Measurements from ENCODE around the gene ARFGAP3.
"Not testable (repeated sequence)": the region's sequence is repeated elsewhere in the genome, so short reads cannot be mapped to it uniquely, and the experiment has no call there.

Gene ARFGAP3

DNA sequence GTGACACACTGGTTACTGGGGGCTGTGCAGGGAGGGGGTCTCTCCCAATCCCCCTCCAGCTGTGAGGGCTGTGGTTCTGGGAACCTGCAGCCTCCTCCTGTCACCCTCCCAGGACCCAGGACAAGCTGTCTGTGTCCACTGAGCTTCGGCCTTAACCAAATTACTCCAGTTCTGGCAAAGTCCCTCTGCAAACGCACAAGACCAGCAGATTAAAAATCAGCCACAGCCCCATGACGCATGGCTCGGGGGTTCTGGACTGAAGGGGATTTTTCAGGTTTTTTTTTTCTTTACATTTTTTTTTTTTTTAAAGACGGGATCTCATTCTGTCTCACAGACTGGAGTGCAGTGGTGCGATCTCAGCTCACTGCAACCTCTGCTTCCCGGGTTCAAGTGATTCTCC lies 104.2 kb downstream of the ARFGAP3 start:
- TF ChIP-seq, protein P1, sequence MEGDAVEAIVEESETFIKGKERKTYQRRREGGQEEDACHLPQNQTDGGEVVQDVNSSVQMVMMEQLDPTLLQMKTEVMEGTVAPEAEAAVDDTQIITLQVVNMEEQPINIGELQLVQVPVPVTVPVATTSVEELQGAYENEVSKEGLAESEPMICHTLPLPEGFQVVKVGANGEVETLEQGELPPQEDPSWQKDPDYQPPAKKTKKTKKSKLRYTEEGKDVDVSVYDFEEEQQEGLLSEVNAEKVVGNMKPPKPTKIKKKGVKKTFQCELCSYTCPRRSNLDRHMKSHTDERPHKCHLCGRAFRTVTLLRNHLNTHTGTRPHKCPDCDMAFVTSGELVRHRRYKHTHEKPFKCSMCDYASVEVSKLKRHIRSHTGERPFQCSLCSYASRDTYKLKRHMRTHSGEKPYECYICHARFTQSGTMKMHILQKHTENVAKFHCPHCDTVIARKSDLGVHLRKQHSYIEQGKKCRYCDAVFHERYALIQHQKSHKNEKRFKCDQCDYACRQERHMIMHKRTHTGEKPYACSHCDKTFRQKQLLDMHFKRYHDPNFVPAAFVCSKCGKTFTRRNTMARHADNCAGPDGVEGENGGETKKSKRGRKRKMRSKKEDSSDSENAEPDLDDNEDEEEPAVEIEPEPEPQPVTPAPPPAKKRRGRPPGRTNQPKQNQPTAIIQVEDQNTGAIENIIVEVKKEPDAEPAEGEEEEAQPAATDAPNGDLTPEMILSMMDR (conservative IDR thresholded peaks at IDR 0.05; ENCODE audit: low read depth, low read length) = no peak
- DNase-seq (ENCODE audit: low read depth) = no peak
- H3K4me3 ChIP-seq (ENCODE audit: low read depth, low read length) = no peak overlapping the region

DNA sequence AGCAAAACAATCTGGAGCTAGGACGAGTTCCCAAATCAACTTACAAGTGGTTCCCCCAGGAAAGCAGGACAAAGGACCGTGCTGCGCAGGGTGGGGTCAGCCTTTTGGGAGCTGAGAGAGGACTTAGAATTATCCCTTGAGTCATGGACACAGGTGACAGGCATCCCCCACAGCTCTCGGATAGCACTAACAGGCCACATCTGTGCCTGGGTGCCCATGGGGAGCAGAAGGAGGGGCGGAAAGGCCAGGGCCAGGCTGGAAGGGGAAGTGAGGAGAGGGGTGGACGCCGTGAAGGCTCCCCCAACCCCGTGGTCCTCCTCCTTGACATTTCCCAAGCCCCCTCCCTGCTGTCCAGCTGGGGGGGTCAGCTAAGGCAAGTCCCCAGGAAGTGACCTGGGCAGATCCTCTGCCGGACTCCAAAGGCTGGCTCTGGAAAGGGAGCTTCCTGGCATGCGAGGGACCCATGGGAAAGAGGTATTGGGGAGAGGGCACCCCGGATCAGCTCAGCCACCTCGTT lies 104.8 kb downstream of the ARFGAP3 start:
- TF ChIP-seq, protein P1 (conservative IDR thresholded peaks at IDR 0.05; ENCODE audit: low read depth, low read length) = no peak
- H3K4me3 ChIP-seq (ENCODE audit: low read depth, low read length) = no peak overlapping the region
- no peak for DNase-seq (ENCODE audit: low read depth)

DNA sequence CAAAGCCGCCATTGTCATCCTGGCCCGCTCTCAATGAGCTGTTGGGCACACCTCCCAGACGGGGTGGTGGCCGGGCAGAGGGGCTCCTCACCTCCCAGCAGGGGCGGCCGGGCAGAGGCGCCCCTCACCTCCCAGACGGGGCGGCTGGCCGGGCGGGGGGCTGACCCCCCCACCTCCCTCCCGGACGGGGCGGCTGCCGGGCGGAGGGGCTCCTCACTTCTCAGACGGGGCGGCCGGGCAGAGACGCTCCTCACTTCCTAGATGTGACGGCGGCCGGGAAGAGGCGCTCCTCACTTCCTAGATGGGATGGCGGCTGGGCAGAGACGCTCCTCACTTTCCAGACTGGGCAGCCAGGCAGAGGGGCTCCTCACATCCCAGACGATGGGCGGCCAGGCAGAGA lies 106.7 kb downstream of the ARFGAP3 start:
- H3K4me3 ChIP-seq (ENCODE audit: low read depth, low read length); DNase-seq (ENCODE audit: low read depth): not testable (repeated sequence)

DNA sequence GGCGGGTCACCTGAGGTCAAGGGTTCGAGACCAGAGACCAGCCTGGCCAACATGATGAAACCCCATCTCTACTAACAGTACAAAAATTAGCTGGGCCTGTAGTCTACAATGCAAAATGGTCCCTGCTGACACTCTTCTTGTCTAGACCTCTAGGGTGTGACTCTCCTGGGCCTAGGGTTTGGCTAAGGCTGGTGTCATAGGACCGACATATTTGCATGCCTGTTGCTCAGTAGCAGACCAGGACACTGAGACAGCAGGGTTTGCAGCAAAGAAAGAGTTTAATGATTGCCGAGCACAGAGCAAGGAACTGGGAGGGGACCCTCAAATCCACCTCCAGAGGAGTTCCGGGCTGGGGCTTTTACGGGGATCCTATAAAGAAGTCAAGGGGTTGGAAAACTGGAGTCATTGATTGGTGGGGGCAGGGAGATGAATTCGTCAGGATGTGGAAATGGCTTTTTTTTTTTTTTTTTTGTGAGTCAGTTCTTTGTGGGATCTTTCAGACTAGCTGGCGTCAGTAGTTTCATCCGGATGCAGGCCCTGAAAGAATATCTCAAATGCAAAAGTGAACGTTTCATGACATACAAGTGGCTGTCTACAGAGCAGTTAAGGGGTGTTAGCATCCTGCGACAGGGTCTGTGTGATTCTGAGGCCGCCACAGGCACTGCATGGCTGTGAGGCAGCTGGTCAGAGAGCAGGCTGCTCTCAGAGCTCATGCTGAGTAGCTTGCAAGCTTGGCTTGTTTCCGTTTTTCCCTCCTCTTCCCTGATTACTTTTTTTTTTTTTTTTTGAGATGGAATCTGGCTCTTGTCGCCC lies 109.2 kb downstream of the ARFGAP3 start:
- peak; percentile 69 for DNase-seq (ENCODE audit: low read depth)
- no peak overlapping the region for H3K4me3 ChIP-seq (ENCODE audit: low read depth, low read length)
- TF ChIP-seq, protein P1 (conservative IDR thresholded peaks at IDR 0.05; ENCODE audit: low read depth, low read length) = no peak

Data from choroid plexus epithelial cell (primary cell).